GF-D8 (cell line): ENCODE data around the gene IDNK.
A peak's percentile ranks its signal among the peaks of the same experiment; 100 is the strongest.

Experiments used
- DNase-seq: peaks from one replicate; lab custom pipeline; 2025; lab: John Stamatoyannopoulos, UW

IDNK gene

DNA sequence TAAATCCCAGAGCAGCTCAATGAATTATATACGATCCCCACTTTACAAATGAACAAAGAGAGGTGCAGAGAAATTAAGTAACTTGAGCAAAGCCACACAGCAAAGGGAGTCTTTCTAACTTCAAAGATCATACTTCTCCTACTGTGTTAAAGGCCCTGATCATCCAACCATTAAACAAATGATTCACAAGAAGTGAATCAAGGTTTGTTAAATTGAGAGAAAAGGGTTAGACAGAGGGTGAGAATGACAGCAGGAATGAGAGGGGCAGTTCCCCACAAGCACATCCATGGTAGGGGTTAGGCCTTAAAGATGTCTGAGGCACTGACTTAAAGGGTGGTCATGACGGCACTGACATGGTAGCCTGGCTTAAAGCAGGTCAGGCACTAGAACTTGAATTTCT is 10.7 kb downstream of the IDNK start:
- no peak for DNase-seq

- no peak for DNase-seq
Observed at GRCh38 chr9:83636813-83637212, 13.9 kb downstream of the IDNK start.

- DNase-seq: no peak
Observed at GRCh38 chr9:83637389-83637788, 14.4 kb downstream of the IDNK start.

DNA sequence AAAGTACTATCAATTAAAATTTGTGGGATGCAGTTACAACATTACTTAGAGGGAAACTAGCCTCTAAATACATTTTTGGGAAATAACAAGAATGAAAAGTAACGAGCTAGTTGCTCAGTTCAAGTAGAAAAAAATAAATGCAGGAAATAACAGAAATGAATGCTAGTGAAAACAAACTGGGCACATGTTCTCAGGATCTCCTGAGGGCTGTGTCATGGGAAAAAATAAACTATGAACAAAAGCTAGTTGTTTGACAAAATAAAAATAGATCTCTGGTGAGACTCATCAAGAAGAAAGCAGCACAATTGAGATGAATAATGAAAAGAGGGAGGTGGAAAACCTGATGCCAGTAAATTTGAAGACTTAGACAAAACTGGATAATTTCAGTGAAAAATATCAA is 16.3 kb downstream of the IDNK start:
- no peak for DNase-seq

- DNase-seq: no peak
Observed at GRCh38 chr9:83642793-83643192, 19.9 kb downstream of the IDNK start.

- no peak for DNase-seq
Observed at GRCh38 chr9:83646500-83647239, 23.7 kb downstream of the IDNK start.

- no peak for DNase-seq
Observed at GRCh38 chr9:83649080-83649479, 26.1 kb downstream of the IDNK start.

GRCh38 chr9:83649515-83649914 is 26.6 kb downstream of the IDNK start:
- no peak for DNase-seq

- DNase-seq: no peak
Observed at GRCh38 chr9:83651558-83651957, 28.6 kb downstream of the IDNK start.

GRCh38 chr9:83652433-83652832 is 29.5 kb downstream of the IDNK start:
- no peak for DNase-seq

GRCh38 chr9:83655433-83655832 is 32.5 kb downstream of the IDNK start:
- no peak for DNase-seq

GRCh38 chr9:83656032-83656680 is 33.2 kb downstream of the IDNK start:
- DNase-seq: no peak

DNA sequence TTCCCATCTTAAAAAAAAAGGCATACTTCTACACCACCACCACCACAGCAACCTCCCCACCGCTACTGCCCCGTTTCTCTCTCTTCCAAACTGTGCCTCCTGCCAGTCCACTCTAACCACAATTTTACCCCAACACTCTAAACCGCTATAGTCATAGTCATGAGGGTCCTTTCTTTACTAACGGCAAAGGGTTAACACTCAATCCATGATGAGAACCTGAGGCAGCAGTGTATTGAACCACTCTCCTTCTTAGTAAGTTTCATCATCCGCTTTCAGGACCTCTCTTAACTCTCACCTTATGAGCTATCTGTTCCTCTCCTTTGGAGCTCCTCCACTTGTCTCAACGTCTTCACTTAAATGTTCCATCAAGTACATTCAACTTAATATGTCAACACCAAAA is 34.0 kb downstream of the IDNK start:
- no peak for DNase-seq

DNA sequence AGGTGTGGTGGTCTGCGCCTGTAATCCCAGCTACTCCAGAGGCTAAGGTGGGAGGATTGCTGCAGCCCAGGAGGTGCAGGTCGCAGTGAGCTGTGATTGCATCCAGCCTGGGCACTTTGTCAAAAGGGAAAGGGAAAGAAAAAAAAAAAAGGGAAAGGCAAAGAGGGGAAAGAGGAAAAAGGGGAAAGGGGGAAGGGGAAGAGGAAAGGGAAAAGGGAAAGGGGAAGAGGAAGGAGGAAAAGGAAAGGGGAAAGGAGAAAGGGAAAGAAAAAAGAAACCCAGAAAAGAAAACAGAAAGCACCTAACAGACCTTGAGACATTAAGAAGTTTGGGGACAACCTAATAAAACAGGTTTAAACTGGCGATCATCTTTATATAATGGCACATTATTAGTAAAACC is 40.0 kb downstream of the IDNK start:
- DNase-seq: no peak

DNA sequence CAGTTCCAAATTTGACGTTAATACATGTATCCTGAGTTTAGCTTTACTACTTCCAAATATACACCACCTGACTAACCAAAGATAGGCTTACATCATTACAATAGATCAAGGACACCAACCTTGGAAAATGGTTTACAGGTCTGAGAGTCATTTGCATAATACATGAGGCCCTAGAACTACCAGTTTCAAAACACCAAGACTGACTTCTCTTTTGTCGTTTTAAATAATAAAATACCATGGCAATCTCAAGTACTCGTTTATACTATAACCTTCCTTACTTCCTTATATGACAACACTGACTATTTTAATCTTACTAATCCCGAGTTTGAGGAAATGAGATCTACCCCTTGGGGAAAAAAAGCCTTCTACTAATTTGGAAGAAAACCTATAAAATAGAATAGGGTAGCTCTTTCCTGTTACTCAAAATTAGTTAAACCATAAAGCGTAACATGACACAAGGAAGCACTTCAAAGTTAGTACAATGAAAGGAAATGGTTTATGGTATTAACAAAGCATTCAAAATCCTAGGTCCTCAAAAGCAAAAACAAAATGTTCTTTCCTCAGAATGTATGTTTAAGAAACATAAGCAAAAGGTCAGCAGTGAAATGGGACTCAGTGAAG is 42.7 kb downstream of the IDNK start:
- DNase-seq: peak; percentile 34

DNA sequence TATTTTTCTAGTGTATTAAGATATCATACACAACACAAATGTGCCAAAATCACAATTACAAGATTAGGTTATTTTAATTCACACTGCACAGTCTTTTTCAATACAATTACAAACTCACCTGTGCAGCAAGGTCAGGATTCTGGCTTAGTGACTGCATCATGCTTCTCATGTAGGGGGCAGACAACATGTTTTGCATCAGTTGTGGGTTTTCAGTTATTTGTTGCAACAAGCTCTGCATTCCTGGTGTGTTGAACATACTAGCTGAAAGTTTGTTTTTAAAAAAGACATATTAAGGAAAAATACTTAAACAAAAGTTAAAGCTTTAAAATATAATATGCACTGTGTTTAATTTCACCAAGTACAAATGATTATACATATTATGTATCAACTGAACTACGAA is 46.1 kb downstream of the IDNK start:
- DNase-seq: no peak

- DNase-seq: no peak
Observed at GRCh38 chr9:83670381-83670780, 47.4 kb downstream of the IDNK start.

DNA sequence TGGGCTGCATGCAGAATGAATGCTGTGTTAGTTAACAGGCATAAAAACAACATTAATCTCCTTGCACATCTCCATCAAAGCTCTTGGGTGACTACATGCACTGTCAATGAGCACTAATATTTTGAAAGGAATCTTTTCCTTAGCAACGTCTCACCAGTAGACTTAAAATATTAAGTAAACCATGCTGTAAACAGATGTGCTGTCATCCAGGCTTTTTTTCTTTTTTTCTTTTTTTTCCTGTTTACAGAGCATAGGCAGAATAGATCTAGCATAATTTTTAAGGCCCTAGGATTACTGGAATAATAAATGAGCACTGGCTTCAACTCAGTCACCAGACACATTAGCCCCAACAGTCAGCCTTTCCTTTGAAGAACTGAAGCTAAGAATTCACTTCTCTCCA is 48.5 kb downstream of the IDNK start:
- DNase-seq: no peak

DNA sequence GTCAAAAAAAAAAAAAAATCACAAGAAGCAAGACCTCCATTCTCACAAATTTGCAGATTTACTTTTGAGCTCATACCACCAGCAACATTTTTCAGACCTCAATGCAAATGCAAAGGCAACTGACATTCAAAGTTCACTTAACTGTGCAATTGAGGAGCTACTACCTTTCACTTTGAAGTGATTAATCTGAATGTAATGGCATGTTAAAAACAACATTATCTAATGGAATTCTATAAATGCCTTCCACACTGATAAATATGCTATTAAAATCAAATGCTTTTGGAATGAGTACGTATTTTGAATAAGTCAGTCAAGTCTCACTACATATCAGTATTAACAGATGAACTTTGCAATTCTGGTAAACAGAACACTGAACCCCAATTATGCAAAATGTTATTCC is 52.5 kb downstream of the IDNK start:
- DNase-seq: no peak

- DNase-seq: no peak
Observed at GRCh38 chr9:83677596-83677995, 54.7 kb downstream of the IDNK start.

DNA sequence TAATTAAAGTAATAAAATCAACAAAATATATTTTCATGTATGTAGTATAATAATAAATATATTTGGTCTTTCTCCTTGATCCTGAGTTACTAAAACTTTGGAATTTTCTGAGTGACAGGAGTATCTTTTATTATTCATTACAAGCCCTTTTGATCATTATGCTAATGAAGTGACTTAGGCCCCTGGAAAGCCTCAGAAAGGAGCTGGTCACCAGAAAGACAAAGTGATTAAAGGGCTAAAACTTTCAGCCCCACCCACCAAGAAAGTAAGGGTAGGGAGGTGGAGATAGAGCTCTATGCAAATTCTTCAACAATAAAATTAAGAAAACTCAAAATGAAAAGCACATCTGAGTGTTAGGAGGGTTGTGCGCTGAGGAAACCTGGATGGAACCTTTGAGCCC is 57.3 kb downstream of the IDNK start:
- no peak for DNase-seq

- DNase-seq: no peak
Observed at GRCh38 chr9:83681490-83681889, 58.5 kb downstream of the IDNK start.

- no peak for DNase-seq
Observed at GRCh38 chr9:83688921-83689320, 66.0 kb downstream of the IDNK start.

GRCh38 chr9:83691492-83691891 is 68.5 kb downstream of the IDNK start:
- DNase-seq: no peak
